HS-27A (cell line): ENCODE data around the gene VWA3A.
"Not testable (repeated sequence)": the region's sequence is repeated elsewhere in the genome, so short reads cannot be mapped to it uniquely, and the experiment has no call there.

Source experiments
- DNase-seq: peaks from one replicate; pipeline ENCODE4 v3.0.0-alpha.2; 2012; ENCODE audit warnings: low read depth, missing footprints

VWA3A gene

DNA sequence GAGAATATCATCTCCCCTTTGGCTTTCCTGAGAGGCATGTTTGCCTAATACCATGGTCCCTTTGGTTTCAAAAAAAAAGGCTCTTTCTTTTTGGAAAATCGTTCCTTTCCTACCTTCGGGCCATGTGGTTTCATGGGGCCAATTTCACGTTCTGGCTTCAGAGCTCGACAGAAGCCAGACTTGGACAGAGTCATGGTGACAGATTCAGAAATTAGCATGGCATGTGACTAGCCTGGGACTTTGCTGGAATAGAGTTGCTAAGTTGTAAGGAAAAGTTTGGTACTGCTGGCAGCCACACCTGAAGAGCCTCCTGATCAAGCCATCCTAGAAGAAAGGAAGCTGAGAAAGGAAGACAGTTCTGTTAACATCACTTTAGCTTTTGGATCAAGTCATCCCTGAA lies 2.4 kb upstream of the VWA3A start:
- no peak for DNase-seq

DNA sequence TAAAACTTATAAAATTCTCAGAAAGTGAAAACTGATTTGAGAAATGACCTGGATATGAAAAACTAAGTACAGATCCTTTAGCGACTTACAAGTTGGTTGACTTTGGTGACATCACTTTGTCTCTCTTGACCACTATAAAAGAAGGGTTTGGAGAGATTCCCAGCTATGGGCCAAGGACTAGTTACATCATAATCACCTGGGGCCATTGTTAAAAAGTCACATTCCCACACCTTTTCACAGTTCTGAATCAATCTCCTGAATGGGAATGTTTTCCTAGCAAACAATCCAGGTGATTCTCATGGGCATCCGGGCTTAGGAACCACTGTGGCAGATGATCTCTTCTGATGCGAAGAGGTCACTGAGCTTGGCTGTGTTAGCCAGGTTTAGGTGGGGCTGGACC lies 620 bp upstream of the VWA3A start:
- DNase-seq = no peak

DNA sequence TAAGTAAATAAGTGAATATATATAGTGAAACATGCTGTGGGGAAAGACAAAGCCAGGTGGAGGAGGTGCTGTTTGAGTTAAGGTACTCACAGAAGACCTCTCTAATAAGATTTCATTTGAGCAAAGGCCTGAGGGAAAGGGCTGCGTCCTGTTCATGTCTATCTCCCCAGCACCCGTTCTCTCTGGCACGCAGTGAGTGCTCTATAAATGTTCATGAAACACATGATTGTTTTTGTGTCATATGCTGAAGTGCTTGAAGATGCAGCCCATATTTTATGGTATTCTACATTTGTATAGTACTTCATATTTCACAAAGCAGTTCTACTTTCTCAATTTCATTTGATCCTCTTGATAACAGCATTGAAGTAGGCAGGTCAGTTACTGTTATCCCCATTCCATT lies 990 bp downstream of the VWA3A start:
- no peak for DNase-seq

DNA sequence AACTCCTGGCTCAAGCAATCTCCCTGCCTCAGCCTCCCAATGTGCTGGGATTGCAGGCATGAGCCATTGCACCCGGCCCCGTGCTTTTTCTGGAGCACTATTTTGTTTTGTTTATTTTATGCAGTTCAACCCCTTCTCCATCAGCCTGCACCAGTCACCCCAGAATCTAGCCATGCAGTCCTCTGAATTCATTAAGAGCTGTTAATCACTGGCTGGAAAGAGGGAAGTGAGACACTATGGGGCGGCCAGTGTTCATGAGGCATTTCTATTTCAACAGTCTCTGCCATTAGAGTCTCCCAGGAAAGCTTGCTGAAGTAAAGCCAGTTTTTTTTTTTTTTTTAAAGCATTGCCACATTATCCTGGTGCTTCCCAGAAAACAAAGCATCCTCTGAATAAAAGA lies 1.7 kb downstream of the VWA3A start:
- no peak for DNase-seq

GRCh38 chr16:22098405-22099255 lies 6.3 kb downstream of the VWA3A start:
- DNase-seq = no peak

DNA sequence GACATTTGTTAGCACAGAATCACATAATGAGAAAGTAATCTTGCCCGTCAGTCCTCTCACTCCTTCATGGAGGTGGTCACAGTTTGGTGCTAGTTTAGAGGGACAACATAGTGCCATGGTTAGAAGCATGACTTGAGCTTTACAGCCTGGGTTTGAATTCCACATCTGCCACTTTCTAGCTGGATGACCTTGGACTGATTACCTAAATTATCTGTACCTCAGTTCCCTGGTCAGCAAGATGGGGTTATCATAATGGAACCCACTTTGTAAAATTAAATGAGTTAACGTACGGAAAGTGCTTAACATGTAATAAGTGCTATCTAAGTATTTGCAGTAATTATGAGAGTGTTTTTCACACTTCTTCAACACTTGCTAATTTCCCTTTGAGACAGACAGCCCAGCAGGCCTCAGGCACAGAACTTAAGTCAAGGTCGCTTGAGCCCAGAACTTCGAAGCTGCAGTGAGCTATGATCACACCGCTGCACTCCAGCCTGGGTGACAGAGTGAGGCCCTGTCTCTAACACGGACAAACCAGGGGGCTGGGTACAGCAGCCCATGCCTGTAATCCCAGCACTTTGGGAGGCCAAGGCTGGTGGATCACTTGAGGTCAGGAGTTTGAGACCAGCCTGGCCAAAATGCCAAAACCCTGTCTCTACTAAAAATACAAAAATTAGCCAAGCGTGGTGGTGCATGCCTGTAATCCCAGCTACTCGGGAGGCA lies 7.1 kb downstream of the VWA3A start:
- no peak for DNase-seq

- DNase-seq = no peak
These were observed 11.1 kb downstream of the VWA3A start for GRCh38 chr16:22103441-22103840.

GRCh38 chr16:22109258-22109898 lies 17.0 kb downstream of the VWA3A start:
- no peak for DNase-seq

DNA sequence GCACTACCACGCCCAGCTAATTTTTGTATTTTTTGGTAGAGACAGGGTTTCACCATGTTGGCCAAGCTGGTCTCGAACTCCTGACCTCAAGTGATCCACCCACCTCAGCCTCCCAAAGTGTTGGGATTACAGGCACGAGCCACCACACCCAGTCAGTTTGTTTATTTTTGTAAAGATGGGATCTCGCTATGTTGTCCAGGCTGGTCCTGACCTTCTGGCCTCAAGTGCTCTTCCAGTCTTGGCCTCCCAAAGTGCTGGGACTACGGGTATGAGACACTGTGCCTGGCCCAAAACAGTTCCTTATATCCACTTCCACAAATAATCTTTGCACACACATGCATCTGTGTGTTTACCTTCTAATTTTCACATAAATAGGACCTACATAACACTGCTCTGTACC lies 19.3 kb downstream of the VWA3A start:
- not testable (repeated sequence) for DNase-seq

- DNase-seq = no peak
These were observed 23.9 kb downstream of the VWA3A start for GRCh38 chr16:22116095-22116700.

DNA sequence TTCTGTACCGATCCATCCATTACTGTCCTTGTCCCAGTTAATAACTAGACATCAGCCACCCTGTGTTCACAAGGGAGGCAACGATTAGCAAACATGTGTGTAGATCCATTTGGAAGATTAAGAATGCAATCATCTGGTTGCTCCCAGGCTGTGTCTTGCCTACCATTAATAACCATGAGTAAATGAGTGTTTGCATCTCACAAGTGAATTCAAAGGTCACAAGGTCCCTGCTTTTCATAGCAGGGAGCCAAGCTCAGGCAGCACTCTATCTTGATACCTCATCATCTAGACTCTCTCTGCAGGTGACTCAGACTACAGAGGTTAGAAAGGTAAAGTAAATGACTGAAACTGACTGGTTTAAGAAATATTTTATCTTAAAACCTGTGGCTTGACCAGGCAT lies 25.3 kb downstream of the VWA3A start:
- no peak for DNase-seq

DNA sequence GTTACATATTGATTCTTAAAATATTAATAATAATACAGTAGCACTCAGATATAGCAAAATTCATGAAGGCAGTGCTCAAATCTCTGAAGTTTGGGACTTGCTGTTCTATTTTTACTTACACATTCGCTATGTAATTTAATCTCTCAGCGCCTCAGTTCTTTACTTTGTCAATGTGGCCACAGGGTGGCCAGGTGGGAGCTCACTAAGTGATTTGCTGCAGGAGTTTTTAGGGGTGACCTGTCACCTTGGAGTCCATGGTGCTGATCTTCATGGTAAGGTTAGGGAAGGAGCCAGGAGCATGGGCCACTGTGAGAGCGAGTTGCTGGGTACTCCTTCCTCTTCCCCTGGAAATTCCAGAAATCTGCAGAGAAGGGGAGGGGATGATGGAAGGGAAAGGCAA lies 28.1 kb downstream of the VWA3A start:
- DNase-seq = no peak

GRCh38 chr16:22122239-22122638 lies 29.9 kb downstream of the VWA3A start:
- no peak for DNase-seq

- DNase-seq = no peak
These were observed 30.8 kb downstream of the VWA3A start for GRCh38 chr16:22123146-22123545.

GRCh38 chr16:22123759-22124490 lies 31.6 kb downstream of the VWA3A start:
- no peak for DNase-seq

- no peak for DNase-seq
These were observed 32.4 kb downstream of the VWA3A start for GRCh38 chr16:22124583-22125284.

GRCh38 chr16:22126037-22126558 lies 33.8 kb downstream of the VWA3A start:
- no peak for DNase-seq

DNA sequence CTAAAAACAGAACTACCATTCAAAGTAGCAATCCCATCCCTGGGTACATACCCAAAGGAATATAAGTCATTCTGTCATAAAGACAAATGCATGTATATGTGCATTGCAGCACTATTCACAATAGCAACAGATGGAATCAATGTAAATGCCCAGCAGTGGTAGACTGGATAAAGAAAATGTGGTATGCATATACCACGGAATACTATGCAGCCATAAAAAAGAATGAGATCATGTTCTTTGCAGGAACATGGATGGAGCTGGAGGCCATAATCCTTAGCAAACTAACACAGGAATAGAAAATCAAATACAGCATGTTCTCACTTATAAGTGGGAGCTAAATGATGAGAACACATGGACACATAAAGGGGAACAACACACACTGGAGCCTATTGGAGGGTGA lies 36.2 kb downstream of the VWA3A start:
- DNase-seq = not testable (repeated sequence)

- DNase-seq = no peak
These were observed 38.2 kb downstream of the VWA3A start for GRCh38 chr16:22130528-22130927.

DNA sequence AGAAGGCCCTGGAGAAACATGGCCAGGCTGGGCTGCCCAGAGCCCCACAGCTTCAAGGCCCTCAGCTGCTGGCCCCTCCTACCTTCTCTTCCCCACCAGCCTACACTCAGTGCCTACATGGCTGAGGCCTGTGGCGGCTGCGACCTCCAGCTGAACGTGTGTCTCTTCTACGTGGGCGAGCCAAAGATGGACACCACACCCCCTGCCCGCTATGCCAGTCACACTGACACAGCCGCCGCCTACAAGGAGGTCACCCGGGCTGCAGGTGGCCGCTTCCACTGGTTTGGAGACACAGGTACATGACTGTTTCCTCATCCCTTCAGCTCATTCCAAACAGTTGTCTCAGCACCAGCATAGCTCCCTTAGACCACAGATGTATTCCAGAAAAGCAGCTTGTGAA lies 40.5 kb downstream of the VWA3A start:
- DNase-seq = no peak

GRCh38 chr16:22138482-22138881 lies 46.1 kb downstream of the VWA3A start:
- no peak for DNase-seq
